Measurements from ENCODE around the gene TSPAN13.

Gene TSPAN13

DNA sequence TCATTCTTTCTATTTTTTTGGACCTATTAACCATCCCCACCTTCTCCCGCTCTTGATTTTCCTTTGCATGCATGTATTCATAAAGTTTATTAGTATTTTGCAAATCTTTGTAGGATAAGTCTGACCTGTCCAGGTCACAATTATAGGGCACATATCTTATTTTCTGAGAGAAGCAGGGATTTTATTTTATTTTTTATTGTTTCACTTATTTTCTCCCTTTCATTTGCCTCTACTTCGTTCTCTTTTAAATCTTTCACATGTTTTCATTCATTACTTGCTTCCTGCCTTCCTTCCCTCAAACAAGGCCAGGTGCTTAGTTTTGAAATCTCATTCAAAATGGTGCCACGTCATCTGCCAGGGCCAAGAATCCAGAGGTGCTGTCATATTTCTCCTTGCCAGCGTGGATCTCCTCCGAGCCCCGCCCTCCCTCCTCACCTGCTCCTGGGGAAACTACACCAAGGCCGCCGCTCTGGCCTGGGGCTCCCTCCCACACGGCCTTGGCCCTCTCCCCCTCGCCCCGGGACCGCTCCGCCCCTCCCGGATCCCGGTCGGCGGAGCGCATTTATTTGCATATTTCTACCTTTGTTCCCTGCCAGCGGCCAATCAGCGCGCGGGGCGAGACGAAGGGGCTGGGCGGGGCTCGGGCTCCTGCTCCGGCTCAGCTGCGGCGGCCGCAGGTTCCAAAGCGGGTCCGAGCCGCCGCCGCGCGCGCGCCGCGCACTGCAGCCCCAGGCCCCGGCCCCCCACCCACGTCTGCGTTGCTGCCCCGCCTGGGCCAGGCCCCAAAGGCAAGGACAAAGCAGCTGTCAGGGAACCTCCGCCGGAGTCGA, at the start of gene TSPAN13:
Gene TSPAN13, plus strand, starts transcription at position 654 of the 830 bp plus-strand sequence. CDS start 213 bp downstream, outside the sequence.
- peak within 1 kb of the TSS; percentile 91 to 92 for H3K4me3 ChIP-seq (ENCODE audit: low read length in 2 of 2)
- peak within 1 kb of the TSS; percentile 76 to 86 for H3K27ac ChIP-seq (ENCODE audit: low read depth in 2 of 2, low read length in 2 of 2)
- H3K36me3 ChIP-seq (ENCODE audit: control insufficient read depth in 2 of 2, insufficient read depth in 2 of 2, low read length in 2 of 2): no peaks in the 10 kb centered on the region
- peak within 1 kb of the TSS; percentile 65 to 89 for H3K9ac ChIP-seq (ENCODE audit: low read depth in 1 of 2, low read length in 2 of 2)
- no peaks in the 10 kb centered on the region for H3K27me3 ChIP-seq (ENCODE audit: control insufficient read depth in 2 of 2, insufficient read depth in 2 of 2, low read length in 2 of 2)
- H3K4me1 ChIP-seq (ENCODE audit: control insufficient read depth in 2 of 2, insufficient read depth in 2 of 2, low read length in 2 of 2): peaks cover 2 to 9% of the 10 kb centered on the region in 2 donors
- no peaks in the 10 kb centered on the region for H3K9me3 ChIP-seq (ENCODE audit: control insufficient read depth in 2 of 2, low read length in 2 of 2)

GRCh38 chr7:16708511-16708910, 45.0 kb upstream of the TSPAN13 start:
- Histone ChIP-seq H3K4me3 (ENCODE audit: low read length in 2 of 2) (no peak overlapping the region), H3K9ac (ENCODE audit: low read depth in 1 of 2, low read length in 2 of 2) (no peak overlapping the region), H3K36me3 (ENCODE audit: control insufficient read depth in 2 of 2, insufficient read depth in 2 of 2, low read length in 2 of 2) (peaks cover 17 to 18% of the 10 kb centered on the region in 2 donors), H3K27me3 (ENCODE audit: control insufficient read depth in 2 of 2, insufficient read depth in 2 of 2, low read length in 2 of 2) (no peaks in the 10 kb centered on the region), H3K4me1 (ENCODE audit: control insufficient read depth in 2 of 2, insufficient read depth in 2 of 2, low read length in 2 of 2) (no peaks in the 10 kb centered on the region), H3K9me3 (ENCODE audit: control insufficient read depth in 2 of 2, low read length in 2 of 2) (no peaks in the 10 kb centered on the region), H3K27ac (ENCODE audit: low read depth in 2 of 2, low read length in 2 of 2) (no peak overlapping the region)

- Histone ChIP-seq H3K9me3 (ENCODE audit: control insufficient read depth in 2 of 2, low read length in 2 of 2) (no peaks in the 10 kb centered on the region), H3K36me3 (ENCODE audit: control insufficient read depth in 2 of 2, insufficient read depth in 2 of 2, low read length in 2 of 2) (peaks cover 15 to 18% of the 10 kb centered on the region in 2 donors), H3K27me3 (ENCODE audit: control insufficient read depth in 2 of 2, insufficient read depth in 2 of 2, low read length in 2 of 2) (no peaks in the 10 kb centered on the region), H3K4me1 (ENCODE audit: control insufficient read depth in 2 of 2, insufficient read depth in 2 of 2, low read length in 2 of 2) (no peaks in the 10 kb centered on the region), H3K9ac (ENCODE audit: low read depth in 1 of 2, low read length in 2 of 2) (no peak overlapping the region), H3K27ac (ENCODE audit: low read depth in 2 of 2, low read length in 2 of 2) (no peak overlapping the region), H3K4me3 (ENCODE audit: low read length in 2 of 2) (no peak overlapping the region)
Measured at GRCh38 chr7:16708980-16709379, 44.6 kb upstream of the TSPAN13 start.

- H3K9ac ChIP-seq (ENCODE audit: low read depth in 1 of 2, low read length in 2 of 2): no peak overlapping the region
- no peak overlapping the region for H3K4me3 ChIP-seq (ENCODE audit: low read length in 2 of 2)
- peaks cover 6 to 10% of the 10 kb centered on the region in 2 donors for H3K36me3 ChIP-seq (ENCODE audit: control insufficient read depth in 2 of 2, insufficient read depth in 2 of 2, low read length in 2 of 2)
- H3K4me1 ChIP-seq (ENCODE audit: control insufficient read depth in 2 of 2, insufficient read depth in 2 of 2, low read length in 2 of 2): no peaks in the 10 kb centered on the region
- no peak overlapping the region for H3K27ac ChIP-seq (ENCODE audit: low read depth in 2 of 2, low read length in 2 of 2)
- no peaks in the 10 kb centered on the region for H3K27me3 ChIP-seq (ENCODE audit: control insufficient read depth in 2 of 2, insufficient read depth in 2 of 2, low read length in 2 of 2)
- no peaks in the 10 kb centered on the region for H3K9me3 ChIP-seq (ENCODE audit: control insufficient read depth in 2 of 2, low read length in 2 of 2)
Measured at GRCh38 chr7:16710651-16711050, 42.9 kb upstream of the TSPAN13 start.

- Histone ChIP-seq H3K4me1 (ENCODE audit: control insufficient read depth in 2 of 2, insufficient read depth in 2 of 2, low read length in 2 of 2) (no peaks in the 10 kb centered on the region), H3K9ac (ENCODE audit: low read depth in 1 of 2, low read length in 2 of 2) (no peak overlapping the region), H3K36me3 (ENCODE audit: control insufficient read depth in 2 of 2, insufficient read depth in 2 of 2, low read length in 2 of 2) (peaks cover 0 to under 1% of the 10 kb centered on the region in 2 donors), H3K27ac (ENCODE audit: low read depth in 2 of 2, low read length in 2 of 2) (no peak overlapping the region), H3K27me3 (ENCODE audit: control insufficient read depth in 2 of 2, insufficient read depth in 2 of 2, low read length in 2 of 2) (no peaks in the 10 kb centered on the region), H3K4me3 (ENCODE audit: low read length in 2 of 2) (no peak overlapping the region), H3K9me3 (ENCODE audit: control insufficient read depth in 2 of 2, low read length in 2 of 2) (no peaks in the 10 kb centered on the region)
Measured at GRCh38 chr7:16711730-16712129, 41.8 kb upstream of the TSPAN13 start.

DNA sequence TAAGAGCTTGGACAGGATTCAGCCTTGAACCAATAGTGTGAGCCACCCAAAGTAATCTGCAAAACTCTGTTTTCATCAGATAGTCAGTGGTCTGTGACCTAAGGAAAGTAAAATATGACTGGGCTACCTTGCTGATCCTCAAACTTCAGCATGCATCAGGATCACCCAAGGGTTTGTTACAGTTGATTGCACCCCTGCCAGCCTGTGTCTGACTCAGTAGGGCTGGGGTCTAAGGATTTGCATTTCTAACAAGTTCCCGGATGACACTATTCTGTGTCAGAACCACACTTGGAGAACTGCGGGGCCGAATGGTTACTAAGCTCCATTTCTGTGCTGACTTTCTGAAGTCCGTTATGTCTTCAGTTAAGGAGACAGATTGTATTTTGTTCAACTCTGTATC, 40.6 kb upstream of the TSPAN13 start:
- Histone ChIP-seq H3K9ac (ENCODE audit: low read depth in 1 of 2, low read length in 2 of 2) (no peak overlapping the region), H3K27ac (ENCODE audit: low read depth in 2 of 2, low read length in 2 of 2) (no peak overlapping the region), H3K4me1 (ENCODE audit: control insufficient read depth in 2 of 2, insufficient read depth in 2 of 2, low read length in 2 of 2) (no peaks in the 10 kb centered on the region), H3K9me3 (ENCODE audit: control insufficient read depth in 2 of 2, low read length in 2 of 2) (no peaks in the 10 kb centered on the region), H3K36me3 (ENCODE audit: control insufficient read depth in 2 of 2, insufficient read depth in 2 of 2, low read length in 2 of 2) (no peaks in the 10 kb centered on the region), H3K4me3 (ENCODE audit: low read length in 2 of 2) (no peak overlapping the region), H3K27me3 (ENCODE audit: control insufficient read depth in 2 of 2, insufficient read depth in 2 of 2, low read length in 2 of 2) (no peaks in the 10 kb centered on the region)

- Histone ChIP-seq H3K9me3 (ENCODE audit: control insufficient read depth in 2 of 2, low read length in 2 of 2) (no peaks in the 10 kb centered on the region), H3K4me1 (ENCODE audit: control insufficient read depth in 2 of 2, insufficient read depth in 2 of 2, low read length in 2 of 2) (peaks cover 0 to 13% of the 10 kb centered on the region in 2 donors), H3K4me3 (ENCODE audit: low read length in 2 of 2) (no peak overlapping the region), H3K9ac (ENCODE audit: low read depth in 1 of 2, low read length in 2 of 2) (no peak overlapping the region), H3K36me3 (ENCODE audit: control insufficient read depth in 2 of 2, insufficient read depth in 2 of 2, low read length in 2 of 2) (no peaks in the 10 kb centered on the region), H3K27me3 (ENCODE audit: control insufficient read depth in 2 of 2, insufficient read depth in 2 of 2, low read length in 2 of 2) (no peaks in the 10 kb centered on the region), H3K27ac (ENCODE audit: low read depth in 2 of 2, low read length in 2 of 2) (no peak overlapping the region)
Measured at GRCh38 chr7:16715928-16716327, 37.6 kb upstream of the TSPAN13 start.

DNA sequence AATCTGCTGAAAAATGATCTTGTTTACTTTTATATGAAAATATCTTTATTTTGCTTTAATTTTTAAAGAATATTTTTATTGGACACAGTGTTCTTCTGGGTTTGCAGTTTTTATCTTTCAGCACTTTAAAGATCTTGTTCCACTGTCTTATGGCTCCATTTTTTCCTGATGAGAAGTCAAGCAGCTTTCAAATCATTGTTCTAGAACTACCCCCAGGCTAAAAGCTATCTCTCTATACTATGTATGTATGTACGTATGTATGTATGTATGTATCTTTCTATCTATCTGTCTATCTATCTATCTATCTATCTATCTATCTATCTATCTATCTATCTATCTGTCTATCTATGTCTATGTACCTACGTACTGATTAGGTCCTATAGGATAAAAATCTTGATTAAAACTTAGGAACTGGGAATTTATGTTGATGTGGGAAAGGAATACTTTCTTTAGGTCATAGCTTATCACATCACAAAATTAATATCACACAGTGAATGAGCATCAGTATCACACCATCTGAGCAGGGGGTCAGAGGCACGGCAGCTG, 35.4 kb upstream of the TSPAN13 start:
- Histone ChIP-seq H3K4me1 (ENCODE audit: control insufficient read depth in 2 of 2, insufficient read depth in 2 of 2, low read length in 2 of 2) (peaks cover 0 to 13% of the 10 kb centered on the region in 2 donors), H3K9me3 (ENCODE audit: control insufficient read depth in 2 of 2, low read length in 2 of 2) (no peaks in the 10 kb centered on the region), H3K27ac (ENCODE audit: low read depth in 2 of 2, low read length in 2 of 2) (no peak overlapping the region), H3K9ac (ENCODE audit: low read depth in 1 of 2, low read length in 2 of 2) (no peak overlapping the region), H3K4me3 (ENCODE audit: low read length in 2 of 2) (no peak overlapping the region), H3K36me3 (ENCODE audit: control insufficient read depth in 2 of 2, insufficient read depth in 2 of 2, low read length in 2 of 2) (no peaks in the 10 kb centered on the region), H3K27me3 (ENCODE audit: control insufficient read depth in 2 of 2, insufficient read depth in 2 of 2, low read length in 2 of 2) (no peaks in the 10 kb centered on the region)

DNA sequence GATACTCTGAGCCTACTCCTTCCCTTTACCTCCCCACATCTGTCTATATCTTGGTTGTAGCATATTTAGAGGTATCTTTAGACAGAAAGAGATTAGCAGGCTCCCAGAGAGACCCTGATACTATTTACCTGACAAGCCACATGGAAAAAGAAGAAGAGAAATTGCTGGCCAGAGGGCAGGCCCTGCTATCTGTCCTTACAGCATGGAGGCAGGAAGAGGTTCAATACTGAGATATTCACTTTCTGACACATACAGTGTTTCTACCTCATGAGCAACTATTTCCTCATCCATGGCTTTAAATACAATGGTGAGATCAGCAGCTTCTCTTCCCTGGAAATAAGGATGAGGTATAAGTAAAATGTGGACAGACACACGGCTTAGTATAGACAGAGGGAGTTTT, 33.9 kb upstream of the TSPAN13 start:
- H3K9ac ChIP-seq (ENCODE audit: low read depth in 1 of 2, low read length in 2 of 2): no peak overlapping the region
- peak overlapping the region in 1 of 2 donors; percentile 66 for H3K27ac ChIP-seq (ENCODE audit: low read depth in 2 of 2, low read length in 2 of 2)
- H3K27me3 ChIP-seq (ENCODE audit: control insufficient read depth in 2 of 2, insufficient read depth in 2 of 2, low read length in 2 of 2): no peaks in the 10 kb centered on the region
- no peak overlapping the region for H3K4me3 ChIP-seq (ENCODE audit: low read length in 2 of 2)
- H3K36me3 ChIP-seq (ENCODE audit: control insufficient read depth in 2 of 2, insufficient read depth in 2 of 2, low read length in 2 of 2): no peaks in the 10 kb centered on the region
- no peaks in the 10 kb centered on the region for H3K9me3 ChIP-seq (ENCODE audit: control insufficient read depth in 2 of 2, low read length in 2 of 2)
- peaks cover 0 to 13% of the 10 kb centered on the region in 2 donors for H3K4me1 ChIP-seq (ENCODE audit: control insufficient read depth in 2 of 2, insufficient read depth in 2 of 2, low read length in 2 of 2)

GRCh38 chr7:16721541-16721940, 32.0 kb upstream of the TSPAN13 start:
- Histone ChIP-seq H3K4me3 (ENCODE audit: low read length in 2 of 2) (no peak overlapping the region), H3K36me3 (ENCODE audit: control insufficient read depth in 2 of 2, insufficient read depth in 2 of 2, low read length in 2 of 2) (no peaks in the 10 kb centered on the region), H3K9ac (ENCODE audit: low read depth in 1 of 2, low read length in 2 of 2) (no peak overlapping the region), H3K9me3 (ENCODE audit: control insufficient read depth in 2 of 2, low read length in 2 of 2) (no peaks in the 10 kb centered on the region), H3K27me3 (ENCODE audit: control insufficient read depth in 2 of 2, insufficient read depth in 2 of 2, low read length in 2 of 2) (no peaks in the 10 kb centered on the region), H3K4me1 (ENCODE audit: control insufficient read depth in 2 of 2, insufficient read depth in 2 of 2, low read length in 2 of 2) (peaks cover 0 to 13% of the 10 kb centered on the region in 2 donors), H3K27ac (ENCODE audit: low read depth in 2 of 2, low read length in 2 of 2) (no peak overlapping the region)

All from mucosa of rectum (tissue), 2 donors.